A549 (cell line): ENCODE data around the gene ATRAID.

ENCODE experiments used
- BHLHE40 ChIP-seq: IDR thresholded peaks from 2 replicates; pipeline ENCODE4 v1.6.1; 2012; ENCODE audit warnings: low read depth, low read length, inconsistent platforms
- CBX2 ChIP-seq: fragments of 200-600 bp; sonication (generic); IDR thresholded peaks from 2 replicates; pipeline ENCODE4 v1.6.1; 2016; ENCODE audit warnings: low read depth, mild to moderate bottlenecking, borderline replicate concordance
- CBX8 ChIP-seq: fragments of 200-600 bp; sonication (generic); IDR thresholded peaks from 2 replicates; pipeline ENCODE4 v1.6.1; 2016
- CHD2 ChIP-seq: fragments of 150-350 bp; IDR thresholded peaks from 2 replicates; pipeline ENCODE4 v1.6.1; 2014; ENCODE audit warnings: low read length; ENCODE audit not compliant: partially characterized antibody
- CTCF ChIP-seq: fragments of >200 bp; sonication (Bioruptor Twin); formaldehyde crosslinking; IDR thresholded peaks from 3 replicates; pipeline ENCODE4 v1.5.1; 2016
- EP300 ChIP-seq, 2 experiments: fragments of >200 bp; sonication (Bioruptor Twin); formaldehyde crosslinking; IDR thresholded peaks; 2 replicates in 1 of 2; 3 replicates in 1 of 2; pipeline ENCODE4 v1.6.1; 2016 to 2017
- KDM1A ChIP-seq: fragments of 200-600 bp; sonication (generic); IDR thresholded peaks from 2 replicates; pipeline ENCODE4 v1.6.1; 2016; ENCODE audit warnings: low read depth, mild to moderate bottlenecking
- MAX ChIP-seq: IDR thresholded peaks from 2 replicates; pipeline ENCODE4 v1.6.1; 2012
- POLR2A ChIP-seq: IDR thresholded peaks from 2 replicates; pipeline ENCODE4 v1.6.1; 2012; ENCODE audit warnings: mild to moderate bottlenecking, low read length
- REST ChIP-seq: fragments of 200-600 bp; sonication (generic); IDR thresholded peaks from 2 replicates; pipeline ENCODE4 v1.6.1; 2016; ENCODE audit warnings: antibody characterized with exemption, mild to moderate bottlenecking, moderate library complexity

GRCh38 chr2:27262379-27263286 lies 50.8 kb downstream of the ATRAID start, which contains the start of gene SLC30A3:
- TF ChIP-seq CTCF (no peak; the same call in 1 of the 3 replicates), BHLHE40 (no peak), CBX2 (no peak), KDM1A (no peak), REST (no peak), POLR2A (peak; percentile 30; the same call in 1 of the 2 replicates), CHD2 (no peak), EP300 (IDR thresholded peaks at IDR 0.05) (no peak), CBX8 (peak; percentile 95), MAX (no peak)
